Sigmoid colon (tissue), 7 donors: ENCODE results near the gene RAPGEF3. TPM values are rescaled to one million over a fixed set of nuclear protein-coding genes. Genes with fewer than 3 reads are reported as not detected.

Experiments
- DNase-seq: peaks from one replicate; pipeline ENCODE4 v3.0.0-alpha.2; 2019
- H3K27ac ChIP-seq, 4 donors: fragments of 200-600 bp; sonication (generic); one replicate each; pipeline ENCODE4 v1.5.1; 2016 to 2019; ENCODE audit warnings: mild to moderate bottlenecking in 1 of 4
- H3K27me3 ChIP-seq, 3 donors: fragments of 200-600 bp; sonication (generic); one replicate each; pipeline ENCODE4 v1.5.1; 2019; ENCODE audit warnings: mild to moderate bottlenecking in 1 of 3
- H3K36me3 ChIP-seq, 4 donors: fragments of 200-600 bp; sonication (generic); one replicate each; pipeline ENCODE4 v1.5.1; 2016 to 2019
- H3K4me1 ChIP-seq, 4 donors: fragments of 200-600 bp; sonication (generic); one replicate each; pipeline ENCODE4 v1.5.1; 2017 to 2019
- H3K4me3 ChIP-seq, 4 donors: fragments of 200-600 bp; sonication (generic); one replicate each; pipeline ENCODE4 v1.5.1; 2017 to 2019; ENCODE audit warnings: mild to moderate bottlenecking in 2 of 4, moderate library complexity in 1 of 4
- H3K9me3 ChIP-seq, 4 donors: fragments of 200-600 bp in 3 of 4; sonication (generic) in 3 of 4; one replicate each; pipeline versions ENCODE4 v1.5.1 to v1.6.1; 2013 to 2019
- EP300 ChIP-seq, 4 donors: sonication (generic); formaldehyde crosslinking; IDR thresholded peaks; one replicate each; pipeline ENCODE4 v1.6.1; 2017; ENCODE audit warnings: antibody characterized with exemption in 4 of 4
- POLR2A ChIP-seq, 2 donors: fragments of 450-650 bp; IDR thresholded peaks; one replicate each; pipeline ENCODE4 v1.6.1; 2016; ENCODE audit warnings: antibody characterized with exemption in 2 of 2, mild to moderate bottlenecking in 2 of 2, moderate library complexity in 2 of 2
- POLR2AphosphoS5 ChIP-seq, 4 donors: sonication (generic); formaldehyde crosslinking; IDR thresholded peaks; one replicate each; pipeline ENCODE4 v1.6.1; 2017; ENCODE audit warnings: antibody characterized with exemption in 4 of 4
- WGBS, 2 donors: extraction: QIAGEN DNeasy Blood & Tissue Kit; methylation state at CpG; one replicate each; pipeline ENCODE4 v1.1.7; 2013; 5-methylcytosine and 5-hydroxymethylcytosine counted together
- intact Hi-C: fragments of 100-400 bp; cut with DNase I; formaldehyde crosslinking; loops from one replicate; pipeline ENCODE4 v1.15.1; 2023
- polyA plus RNA-seq, 3 donors: library from polyadenylated mRNA; stranded (reverse); fragments of 200-250 nt; gene quantifications; one replicate each; pipeline ENCODE4 v1.2.3, GENCODE V29; 2013
- total RNA-seq, 4 donors: library from RNA; depleted of rRNA; stranded (reverse); fragments of >200 nt; gene quantifications; one replicate each; pipeline ENCODE4 v1.1.0, GENCODE V29; 2016
- TF ChIP-seq, protein P1 (sequence below), 4 experiments: fragments of 450-650 bp in 3 of 4; fragments of 200-600 bp in 1 of 4; IDR thresholded peaks; one replicate each; pipeline ENCODE4 v1.5.1; 2016 to 2019; ENCODE audit warnings: antibody characterized with exemption in 4 of 4, mild to moderate bottlenecking in 3 of 4, moderate library complexity in 2 of 4
- donor health status: healthy with polysubstance abuse.
- donor health status: Bipolar disorder and iron deficiency.
- donor health status: healthy.

The RAPGEF3 gene
- total and polyA plus RNA-seq, 7 donors: 3.9 to 36.8 (median 14.6) TPM

- no peak for TF ChIP-seq POLR2AphosphoS5 (IDR thresholded peaks at IDR 0.05)
- TF ChIP-seq, protein P1, sequence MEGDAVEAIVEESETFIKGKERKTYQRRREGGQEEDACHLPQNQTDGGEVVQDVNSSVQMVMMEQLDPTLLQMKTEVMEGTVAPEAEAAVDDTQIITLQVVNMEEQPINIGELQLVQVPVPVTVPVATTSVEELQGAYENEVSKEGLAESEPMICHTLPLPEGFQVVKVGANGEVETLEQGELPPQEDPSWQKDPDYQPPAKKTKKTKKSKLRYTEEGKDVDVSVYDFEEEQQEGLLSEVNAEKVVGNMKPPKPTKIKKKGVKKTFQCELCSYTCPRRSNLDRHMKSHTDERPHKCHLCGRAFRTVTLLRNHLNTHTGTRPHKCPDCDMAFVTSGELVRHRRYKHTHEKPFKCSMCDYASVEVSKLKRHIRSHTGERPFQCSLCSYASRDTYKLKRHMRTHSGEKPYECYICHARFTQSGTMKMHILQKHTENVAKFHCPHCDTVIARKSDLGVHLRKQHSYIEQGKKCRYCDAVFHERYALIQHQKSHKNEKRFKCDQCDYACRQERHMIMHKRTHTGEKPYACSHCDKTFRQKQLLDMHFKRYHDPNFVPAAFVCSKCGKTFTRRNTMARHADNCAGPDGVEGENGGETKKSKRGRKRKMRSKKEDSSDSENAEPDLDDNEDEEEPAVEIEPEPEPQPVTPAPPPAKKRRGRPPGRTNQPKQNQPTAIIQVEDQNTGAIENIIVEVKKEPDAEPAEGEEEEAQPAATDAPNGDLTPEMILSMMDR (IDR thresholded peaks at IDR 0.05): no peak
- TF ChIP-seq POLR2A (IDR thresholded peaks at IDR 0.05): no peak
- TF ChIP-seq EP300 (IDR thresholded peaks at IDR 0.05): no peak
- H3K4me3 ChIP-seq: no peak overlapping the region
- WGBS, 2 donors: 92 to 96% methylated on average over 16 of the region's 16 CpGs
Observed at GRCh38 chr12:47791874-47792273, 33.2 kb upstream of the RAPGEF3 start.

GRCh38 chr12:47791351-47791746, 32.7 kb upstream of the RAPGEF3 start:
- DNase-seq: no peak
- H3K27ac ChIP-seq: peak overlapping the region in 1 of 4 donors; percentile 3
- no peaks in the 10 kb centered on the region for H3K9me3 ChIP-seq
- no peaks in the 10 kb centered on the region for H3K27me3 ChIP-seq
- peaks cover 74 to 100% (median 94%) of the 10 kb centered on the region in 4 donors for H3K36me3 ChIP-seq
- whole genome bisulfite sequencing, 2 donors: 94 to 95% methylated on average over 14 of the region's 14 CpGs
- intact Hi-C loops: no loop called here
- TF ChIP-seq POLR2A (IDR thresholded peaks at IDR 0.05): no peak
- TF ChIP-seq, protein P1 (IDR thresholded peaks at IDR 0.05): no peak
- TF ChIP-seq EP300 (IDR thresholded peaks at IDR 0.05): no peak
- TF ChIP-seq POLR2AphosphoS5 (IDR thresholded peaks at IDR 0.05): no peak
- H3K4me1 ChIP-seq: peaks cover 0 to 3% (median 0%) of the 10 kb centered on the region in 4 donors
- H3K4me3 ChIP-seq: no peak overlapping the region

More at GRCh38 chr12:47791874-47792273, 33.2 kb upstream of the RAPGEF3 start:
- intact Hi-C loops: no loop called here
- Histone ChIP-seq H3K36me3 (peaks cover 73 to 100% (median 94%) of the 10 kb centered on the region in 4 donors), H3K27me3 (no peaks in the 10 kb centered on the region), H3K9me3 (no peaks in the 10 kb centered on the region), H3K4me1 (peaks cover 0 to 3% (median 0%) of the 10 kb centered on the region in 4 donors), H3K27ac (peak overlapping the region in 1 of 4 donors; percentile 0)
- DNase-seq: no peak

DNA sequence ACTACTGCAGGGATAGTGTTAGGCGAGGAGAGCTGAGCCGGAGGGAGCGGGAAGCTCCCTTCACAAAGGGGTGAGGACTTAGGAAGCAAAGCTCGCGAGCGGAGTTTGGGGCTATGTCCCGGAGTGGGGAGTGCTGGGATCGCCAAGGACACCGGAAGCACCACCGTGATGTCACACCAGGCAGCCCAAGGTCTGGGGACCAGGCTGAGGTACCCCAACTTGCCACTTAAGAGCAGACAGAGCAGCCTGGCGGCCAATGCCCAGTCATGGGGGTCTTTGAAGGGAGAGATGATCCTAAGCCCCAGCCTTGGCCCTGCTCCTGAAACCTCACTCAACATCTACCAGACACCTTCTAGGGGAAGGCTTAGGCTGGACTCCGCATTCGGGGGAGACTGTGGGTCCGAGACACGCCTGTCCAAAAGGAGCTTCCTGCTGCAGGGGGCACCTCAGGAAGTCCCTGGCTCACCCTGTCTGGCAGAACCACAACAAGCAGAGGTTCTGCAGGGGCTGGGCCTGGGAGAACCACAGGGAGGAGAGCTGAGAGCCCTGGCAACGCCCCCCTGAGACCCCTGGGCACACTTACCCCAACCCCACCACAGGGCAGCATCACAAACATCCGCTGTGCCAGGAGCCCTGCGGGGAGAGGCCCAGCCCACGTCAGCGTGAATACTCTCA, 32.1 kb upstream of the RAPGEF3 start:
- Histone ChIP-seq H3K36me3 (peaks cover 70 to 100% (median 96%) of the 10 kb centered on the region in 4 donors), H3K4me1 (peaks cover 0 to 3% (median 0%) of the 10 kb centered on the region in 4 donors), H3K9me3 (no peaks in the 10 kb centered on the region), H3K27ac (peak overlapping the region in 1 of 4 donors; percentile 3), H3K4me3 (no peak overlapping the region), H3K27me3 (no peaks in the 10 kb centered on the region)
- intact Hi-C loops: no loop called here
- TF ChIP-seq POLR2AphosphoS5 (IDR thresholded peaks at IDR 0.05) (no peak), POLR2A (IDR thresholded peaks at IDR 0.05) (no peak), EP300 (IDR thresholded peaks at IDR 0.05) (no peak)
- TF ChIP-seq, protein P1 (IDR thresholded peaks at IDR 0.05): no peak
- WGBS, 2 donors: 93 to 94% methylated on average over 20 of the region's 20 CpGs
- no peak for DNase-seq

- H3K27me3 ChIP-seq: no peaks in the 10 kb centered on the region
- H3K9me3 ChIP-seq: no peaks in the 10 kb centered on the region
- intact Hi-C loops: no loop called here
- H3K4me3 ChIP-seq: no peak overlapping the region
- no peak for DNase-seq
- H3K27ac ChIP-seq: no peak overlapping the region
- 92 to 95% methylated on average over 22 of the region's 22 CpGs for WGBS, 2 donors
- peaks cover 0 to 3% (median 0%) of the 10 kb centered on the region in 4 donors for H3K4me1 ChIP-seq
- TF ChIP-seq POLR2A (IDR thresholded peaks at IDR 0.05) (no peak), POLR2AphosphoS5 (IDR thresholded peaks at IDR 0.05) (no peak), EP300 (IDR thresholded peaks at IDR 0.05) (no peak)
- TF ChIP-seq, protein P1 (IDR thresholded peaks at IDR 0.05): no peak
- peaks cover 70 to 100% (median 96%) of the 10 kb centered on the region in 4 donors for H3K36me3 ChIP-seq
Observed at GRCh38 chr12:47789712-47790489, 31.2 kb upstream of the RAPGEF3 start.
